HEK293T (cell line): ENCODE measurements around the gene MT2A.

Experiments used
- ARNT ChIP-seq: fragments of 450-650 bp; IDR thresholded peaks from 2 replicates; pipeline ENCODE4 v1.6.1; 2017; ENCODE audit warnings: mild to moderate bottlenecking
- BHLHE40 ChIP-seq: fragments of 450-650 bp; IDR thresholded peaks from 2 replicates; pipeline ENCODE4 v1.6.1; 2016; ENCODE audit warnings: mild to moderate bottlenecking, moderate library complexity, borderline replicate concordance
- CTBP1 ChIP-seq: fragments of 450-650 bp; IDR thresholded peaks from 2 replicates; pipeline ENCODE4 v1.6.1; 2016; ENCODE audit warnings: borderline replicate concordance
- ELF4 ChIP-seq: fragments of 450-650 bp; IDR thresholded peaks from 2 replicates; pipeline ENCODE4 v1.6.1; 2017; ENCODE audit warnings: antibody characterized with exemption
- FOXA1 ChIP-seq: fragments of 450-650 bp; IDR thresholded peaks from 2 replicates; pipeline ENCODE4 v1.6.1; 2016; ENCODE audit warnings: mild to moderate bottlenecking
- FOXK2 ChIP-seq: fragments of 450-650 bp; IDR thresholded peaks from 2 replicates; pipeline ENCODE4 v1.6.1; 2016; ENCODE audit warnings: mild to moderate bottlenecking
- FOXM1 ChIP-seq: fragments of 450-650 bp; IDR thresholded peaks from 2 replicates; pipeline ENCODE4 v1.6.1; 2017; ENCODE audit warnings: mild to moderate bottlenecking, borderline replicate concordance
- HDGF ChIP-seq: fragments of 450-650 bp; IDR thresholded peaks from 2 replicates; pipeline ENCODE4 v1.6.1; 2017; ENCODE audit warnings: antibody characterized with exemption, borderline replicate concordance
- LEF1 ChIP-seq: fragments of 450-650 bp; IDR thresholded peaks from 2 replicates; pipeline ENCODE4 v1.6.1; 2017; ENCODE audit warnings: mild to moderate bottlenecking, borderline replicate concordance
- PKNOX1 ChIP-seq: fragments of 450-650 bp; IDR thresholded peaks from 2 replicates; pipeline ENCODE4 v1.6.1; 2016
- SP1 ChIP-seq: fragments of 450-650 bp; IDR thresholded peaks from 2 replicates; pipeline ENCODE4 v1.6.1; 2017
- TARDBP ChIP-seq: fragments of 450-650 bp; IDR thresholded peaks from 2 replicates; pipeline ENCODE4 v1.6.1; 2016
- ZNF384 ChIP-seq: fragments of 450-650 bp; IDR thresholded peaks from 2 replicates; pipeline ENCODE4 v1.6.1; 2016

- no peak for TF ChIP-seq FOXA1
- TF ChIP-seq HDGF, result no peak
- TF ChIP-seq ZNF384, result no peak
- no peak for TF ChIP-seq ELF4
- TF ChIP-seq LEF1, result no peak
- no peak for TF ChIP-seq FOXM1
- TF ChIP-seq FOXK2, result no peak
- TF ChIP-seq PKNOX1, result no peak
- TF ChIP-seq CTBP1, result no peak
- no peak for TF ChIP-seq SP1
- TF ChIP-seq TARDBP, result no peak
- no peak for TF ChIP-seq BHLHE40
- no peak for TF ChIP-seq ARNT
Measured at GRCh38 chr16:56616608-56617211, 8.3 kb downstream of the MT2A start.
